RWPE2 (cell line): ENCODE data around the gene SLC2A6.
A peak's percentile ranks its signal among the peaks of the same experiment; 100 is the strongest.

Source experiments
- ATAC-seq: fragments of 200-7000 bp; cut with Tn5 transposase; 3 replicates; pipeline ENCODE4 v1.9.1; 2021; ENCODE audit warnings: low read depth
- DNase-seq: peaks from one replicate; pipeline ENCODE4 v3.0.0-alpha.2; 2020; ENCODE audit warnings: low spot score
- H3K27ac ChIP-seq: fragments of 450-650 bp; 2 replicates; pipeline ENCODE4 v1.5.1; 2017; ENCODE audit warnings: mild to moderate bottlenecking; ENCODE audit not compliant: poor library complexity, severe bottlenecking
- H3K27me3 ChIP-seq: fragments of 250-450 bp; sonication (Bioruptor Pico); 2 replicates; pipeline ENCODE4 v1.5.1; 2021; ENCODE audit warnings: mild to moderate bottlenecking, moderate library complexity; ENCODE audit not compliant: insufficient read depth, poor library complexity, severe bottlenecking
- H3K36me3 ChIP-seq: fragments of 250-450 bp; sonication (Bioruptor Pico); 2 replicates; pipeline ENCODE4 v1.5.1; 2020; ENCODE audit warnings: low read depth, mild to moderate bottlenecking, moderate library complexity
- H3K4me1 ChIP-seq: fragments of 250-450 bp; sonication (Bioruptor Pico); 2 replicates; pipeline ENCODE4 v1.5.1; 2021; ENCODE audit warnings: mild to moderate bottlenecking, moderate library complexity; ENCODE audit not compliant: insufficient read depth, poor library complexity, severe bottlenecking
- H3K4me3 ChIP-seq: fragments of 250-450 bp; sonication (Bioruptor Pico); 2 replicates; pipeline ENCODE4 v1.5.1; 2021; ENCODE audit warnings: mild to moderate bottlenecking, moderate library complexity; ENCODE audit not compliant: severe bottlenecking
- H3K9me3 ChIP-seq: fragments of 250-450 bp; sonication (Bioruptor Pico); 2 replicates; pipeline ENCODE4 v1.5.1; 2021; ENCODE audit warnings: mild to moderate bottlenecking, moderate library complexity; ENCODE audit not compliant: severe bottlenecking
- CTCF ChIP-seq: fragments of 450-650 bp; IDR thresholded peaks from one replicate; pipeline ENCODE4 v1.5.1; 2017; ENCODE audit warnings: mild to moderate bottlenecking, moderate library complexity; ENCODE audit not compliant: poor library complexity, severe bottlenecking

The SLC2A6 gene

DNA sequence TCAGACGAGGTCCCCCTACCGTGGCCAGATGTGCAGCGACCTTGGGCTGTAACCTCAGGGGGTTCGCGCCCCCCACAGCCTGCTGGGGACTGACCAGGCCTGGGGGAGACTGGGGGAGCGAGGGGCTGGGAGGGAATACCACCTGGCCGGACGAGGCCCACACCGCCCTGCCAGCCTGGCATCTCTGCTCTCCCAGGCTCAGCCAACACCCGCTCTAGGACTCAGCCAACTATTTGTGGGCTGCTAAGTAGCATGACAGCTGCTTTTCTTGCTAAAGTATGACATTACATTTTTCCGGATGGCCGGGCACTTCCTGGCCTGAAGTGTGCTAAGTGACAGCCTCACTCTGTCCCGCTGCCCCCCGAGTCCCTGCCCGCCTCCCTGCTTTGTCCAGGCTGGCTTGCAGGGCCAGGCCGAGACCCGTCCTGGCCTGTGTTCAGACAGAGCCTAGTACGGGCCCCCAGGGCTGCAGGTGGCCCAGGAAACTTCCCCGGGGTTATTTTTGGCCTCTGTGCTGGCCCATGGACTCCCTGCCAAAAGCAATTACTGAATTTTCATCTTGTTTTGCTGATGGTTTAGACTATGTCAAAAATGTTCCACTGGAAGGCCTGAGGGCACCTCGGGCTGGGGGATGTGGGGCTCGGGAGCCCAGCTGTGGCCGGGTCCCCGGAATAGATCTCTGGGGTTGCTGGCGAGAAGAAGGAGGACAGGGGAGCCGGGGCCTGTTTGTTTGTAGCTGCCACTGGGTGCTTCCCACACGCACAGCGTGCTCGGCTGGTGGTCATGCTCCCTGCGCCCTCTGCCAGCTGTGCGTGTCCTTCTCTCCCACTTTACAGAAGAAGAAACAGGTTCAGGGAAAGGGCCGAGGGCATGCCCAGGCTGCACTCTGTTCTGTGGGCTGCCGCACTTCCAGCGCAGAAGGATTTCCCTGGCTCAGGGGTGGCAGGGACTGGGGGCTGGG is 13.4 kb upstream of the SLC2A6 start:
- H3K36me3 ChIP-seq, result no peaks in the 10 kb centered on the region
- no peaks in the 10 kb centered on the region for H3K4me1 ChIP-seq
- no peaks in the 10 kb centered on the region for H3K27me3 ChIP-seq
- no peak overlapping the region for H3K27ac ChIP-seq
- no peak for TF ChIP-seq CTCF
- DNase-seq (no peak), ATAC-seq (peak; percentile 12; the same call in 1 of the 3 replicates)
- no peaks in the 10 kb centered on the region for H3K9me3 ChIP-seq
- no peak overlapping the region for H3K4me3 ChIP-seq

DNA sequence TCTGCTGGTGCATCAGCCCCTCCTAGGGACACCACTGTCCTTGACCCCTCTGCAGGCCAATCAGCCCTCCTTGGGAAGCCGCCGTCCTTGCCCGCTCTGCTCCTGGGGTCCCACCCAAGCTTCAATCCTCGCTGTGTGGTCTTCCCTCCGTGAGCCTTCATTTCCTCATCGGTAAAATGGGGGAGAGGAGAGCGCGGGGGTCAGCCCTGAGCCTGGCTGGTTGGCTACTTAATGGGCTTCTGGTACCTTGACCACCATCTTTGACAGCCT is 12.7 kb upstream of the SLC2A6 start:
- ATAC-seq (no peak), DNase-seq (no peak)
- H3K4me1 ChIP-seq, result no peaks in the 10 kb centered on the region
- H3K4me3 ChIP-seq, result no peak overlapping the region
- no peaks in the 10 kb centered on the region for H3K9me3 ChIP-seq
- TF ChIP-seq CTCF, result no peak
- no peaks in the 10 kb centered on the region for H3K36me3 ChIP-seq
- H3K27me3 ChIP-seq, result no peaks in the 10 kb centered on the region
- H3K27ac ChIP-seq, result no peak overlapping the region

GRCh38 chr9:133490865-133491655 is 12.2 kb upstream of the SLC2A6 start:
- Histone ChIP-seq H3K36me3 (no peaks in the 10 kb centered on the region), H3K27ac (no peak overlapping the region), H3K27me3 (no peaks in the 10 kb centered on the region), H3K4me3 (no peak overlapping the region), H3K9me3 (no peaks in the 10 kb centered on the region), H3K4me1 (no peaks in the 10 kb centered on the region)
- ATAC-seq, result no peak
- no peak for TF ChIP-seq CTCF
- DNase-seq, result no peak

- Histone ChIP-seq H3K27ac (no peak overlapping the region), H3K27me3 (no peaks in the 10 kb centered on the region), H3K4me1 (no peaks in the 10 kb centered on the region), H3K4me3 (no peak overlapping the region), H3K9me3 (no peaks in the 10 kb centered on the region), H3K36me3 (no peaks in the 10 kb centered on the region)
- DNase-seq (no peak), ATAC-seq (no peak)
- TF ChIP-seq CTCF, result no peak
Observed at GRCh38 chr9:133490201-133490681, 11.3 kb upstream of the SLC2A6 start.
